Endodermal cell (in vitro differentiated cells): ENCODE results near the gene STMN1. TPM values are rescaled to one million over a fixed set of nuclear protein-coding genes. Genes with fewer than 3 reads are reported as not detected.
"Not testable (repeated sequence)": the region's sequence is repeated elsewhere in the genome, so short reads cannot be mapped to it uniquely, and the experiment has no call there.

Experiments
- DNase-seq: peaks from one replicate; pipeline ENCODE4 v3.0.0-alpha.2; 2017
- H3K27ac ChIP-seq: 2 replicates; pipeline ENCODE4 v1.5.1; 2013; ENCODE audit warnings: mild to moderate bottlenecking, low read depth, low read length, moderate library complexity
- H3K27me3 ChIP-seq: 2 replicates; pipeline ENCODE4 v1.6.1; 2013; ENCODE audit warnings: mild to moderate bottlenecking, low read length, moderate library complexity; ENCODE audit not compliant: insufficient read depth, control insufficient read depth, poor library complexity, severe bottlenecking
- H3K36me3 ChIP-seq: 2 replicates; pipeline ENCODE4 v1.7.0; 2013; ENCODE audit warnings: mild to moderate bottlenecking, low read length, moderate library complexity; ENCODE audit not compliant: control insufficient read depth, insufficient read depth
- H3K4me1 ChIP-seq: one replicate; pipeline ENCODE4 v1.7.0; 2013; ENCODE audit warnings: low read length; ENCODE audit not compliant: control insufficient read depth, insufficient read depth
- H3K4me3 ChIP-seq: 2 replicates; pipeline ENCODE4 v1.5.1; 2013; ENCODE audit warnings: mild to moderate bottlenecking, low read length, moderate library complexity
- H3K9ac ChIP-seq: 2 replicates; pipeline ENCODE4 v1.6.1; 2013; ENCODE audit warnings: mild to moderate bottlenecking, low read length, moderate library complexity; ENCODE audit not compliant: poor library complexity, severe bottlenecking; ENCODE audit errors: extremely low read depth
- H3K9me3 ChIP-seq: 2 replicates; pipeline ENCODE4 v1.6.1; 2013; ENCODE audit warnings: mild to moderate bottlenecking, low read length, moderate library complexity; ENCODE audit not compliant: control insufficient read depth
- H3K27ac Mint-ChIP-seq: 2 replicates; pipeline ENCODE4 v1.8.0; 2020; ENCODE audit warnings: mixed read lengths
- H3K27me3 Mint-ChIP-seq: 2 replicates; pipeline ENCODE4 v1.8.0; 2021; ENCODE audit warnings: mild to moderate bottlenecking, mixed read lengths; ENCODE audit not compliant: insufficient read depth
- H3K36me3 Mint-ChIP-seq: 2 replicates; pipeline ENCODE4 v1.8.0; 2020; ENCODE audit warnings: low read depth, mixed read lengths
- H3K4me1 Mint-ChIP-seq: 2 replicates; pipeline ENCODE4 v1.8.0; 2020; ENCODE audit warnings: mixed read lengths
- H3K4me3 Mint-ChIP-seq: 2 replicates; pipeline ENCODE4 v1.8.0; 2020; ENCODE audit warnings: mild to moderate bottlenecking, moderate library complexity, mixed read lengths
- H3K9me3 Mint-ChIP-seq: 2 replicates; pipeline ENCODE4 v1.8.0; 2020; ENCODE audit warnings: mild to moderate bottlenecking, mixed read lengths
- WGBS, 2 experiments: methylation state at CpG; one replicate each; pipeline versions ENCODE4 v1.1.5 to v1.1.7; 2013; ENCODE audit warnings: missing lambda C conversion rate in 2 of 2, mixed read lengths in 1 of 2; ENCODE audit not compliant: insufficient coverage in 1 of 2, insufficient read length in 1 of 2; 5-methylcytosine and 5-hydroxymethylcytosine counted together
- total RNA-seq, 2 donors: library from RNA; stranded (reverse); fragmentation: NEBNext Ultra II Directional in 1 of 2; extraction: Animal tissue kit (Norgen Biotek cat#: 25700) in 1 of 2; gene quantifications; 2 replicates in 1 of 2; 3 replicates in 1 of 2; pipeline ENCODE4 v1.2.1, GENCODE V29; 2021
- TF ChIP-seq, protein P1 (sequence below): fragments of 200-600 bp; sonication (generic); conservative IDR thresholded peaks from 2 replicates; pipeline ENCODE4 v1.5.0; 2021; ENCODE audit warnings: antibody characterized with exemption, mild to moderate bottlenecking

The STMN1 gene
- total RNA-seq, 2 donors from 2014 or later = 543 to 585 TPM

DNA sequence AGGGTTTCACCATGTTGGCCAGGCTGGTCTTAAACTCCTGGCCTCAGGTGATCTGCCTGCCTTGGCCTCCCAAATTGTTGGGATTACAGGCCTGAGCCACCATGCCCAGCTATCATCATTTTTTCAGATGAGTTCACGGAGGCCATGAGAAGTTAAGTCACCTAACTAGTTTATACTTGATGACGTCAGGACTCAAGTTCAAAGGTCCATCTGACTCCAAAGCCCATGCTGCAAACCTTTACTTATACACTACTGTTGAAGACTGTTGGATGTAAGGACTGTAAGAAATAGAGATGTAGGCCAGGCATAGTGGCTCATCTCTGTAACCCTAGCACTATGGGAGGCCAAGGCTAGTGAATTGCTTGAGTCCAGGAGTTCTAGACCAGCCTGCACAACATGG is 40.8 kb upstream of the STMN1 start:
- no peaks in the 10 kb centered on the region for H3K27me3 ChIP-seq
- no peak for DNase-seq
- H3K27ac Mint-ChIP-seq = no peak overlapping the region
- H3K9ac ChIP-seq = no peak overlapping the region
- H3K36me3 Mint-ChIP-seq = peaks cover 1% of the 10 kb centered on the region
- H3K27ac ChIP-seq = no peak overlapping the region
- no peaks in the 10 kb centered on the region for H3K36me3 ChIP-seq
- H3K4me1 Mint-ChIP-seq = peaks cover 6% of the 10 kb centered on the region
- H3K27me3 Mint-ChIP-seq = no peaks in the 10 kb centered on the region
- H3K4me3 Mint-ChIP-seq = no peak overlapping the region
- 92 to 100% methylated on average over 2 of the region's 2 CpGs for WGBS, 2 experiments
- H3K9me3 Mint-ChIP-seq = peaks cover 31% of the 10 kb centered on the region
- peaks cover 15% of the 10 kb centered on the region for H3K9me3 ChIP-seq
- H3K4me1 ChIP-seq = no peaks in the 10 kb centered on the region
- H3K4me3 ChIP-seq = no peak overlapping the region
- TF ChIP-seq, protein P1, sequence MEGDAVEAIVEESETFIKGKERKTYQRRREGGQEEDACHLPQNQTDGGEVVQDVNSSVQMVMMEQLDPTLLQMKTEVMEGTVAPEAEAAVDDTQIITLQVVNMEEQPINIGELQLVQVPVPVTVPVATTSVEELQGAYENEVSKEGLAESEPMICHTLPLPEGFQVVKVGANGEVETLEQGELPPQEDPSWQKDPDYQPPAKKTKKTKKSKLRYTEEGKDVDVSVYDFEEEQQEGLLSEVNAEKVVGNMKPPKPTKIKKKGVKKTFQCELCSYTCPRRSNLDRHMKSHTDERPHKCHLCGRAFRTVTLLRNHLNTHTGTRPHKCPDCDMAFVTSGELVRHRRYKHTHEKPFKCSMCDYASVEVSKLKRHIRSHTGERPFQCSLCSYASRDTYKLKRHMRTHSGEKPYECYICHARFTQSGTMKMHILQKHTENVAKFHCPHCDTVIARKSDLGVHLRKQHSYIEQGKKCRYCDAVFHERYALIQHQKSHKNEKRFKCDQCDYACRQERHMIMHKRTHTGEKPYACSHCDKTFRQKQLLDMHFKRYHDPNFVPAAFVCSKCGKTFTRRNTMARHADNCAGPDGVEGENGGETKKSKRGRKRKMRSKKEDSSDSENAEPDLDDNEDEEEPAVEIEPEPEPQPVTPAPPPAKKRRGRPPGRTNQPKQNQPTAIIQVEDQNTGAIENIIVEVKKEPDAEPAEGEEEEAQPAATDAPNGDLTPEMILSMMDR = no peak

DNA sequence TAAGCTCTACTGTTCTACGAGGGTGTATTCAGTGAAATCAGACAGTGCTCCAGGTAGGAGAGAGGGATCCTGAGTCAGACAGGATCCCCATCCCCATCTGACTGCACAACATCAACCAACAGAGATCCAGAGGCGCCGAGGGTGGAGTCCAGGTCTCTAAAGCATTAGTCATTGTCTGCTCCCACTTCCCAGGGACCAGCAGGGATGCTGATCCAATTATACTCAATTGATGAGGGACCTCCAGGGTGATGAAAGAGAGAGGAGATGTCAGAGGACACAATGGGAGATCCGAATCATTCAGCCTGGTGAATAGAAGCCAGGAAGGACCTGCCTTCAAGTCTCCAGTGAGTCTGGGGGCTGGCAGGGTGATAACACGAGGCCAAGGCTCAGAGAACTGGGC is 39.5 kb upstream of the STMN1 start:
- Histone ChIP-seq H3K4me1 (no peaks in the 10 kb centered on the region), H3K27ac (no peak overlapping the region), H3K36me3 (no peaks in the 10 kb centered on the region), H3K27me3 (no peaks in the 10 kb centered on the region), H3K9me3 (peaks cover 15% of the 10 kb centered on the region), H3K4me3 (no peak overlapping the region), H3K9ac (no peak overlapping the region)
- Mint-ChIP-seq H3K4me3 (no peak overlapping the region), H3K36me3 (peaks cover 1% of the 10 kb centered on the region), H3K27me3 (no peaks in the 10 kb centered on the region), H3K27ac (no peak overlapping the region), H3K4me1 (peaks cover 6% of the 10 kb centered on the region), H3K9me3 (peaks cover 31% of the 10 kb centered on the region)
- peak; percentile 65 for DNase-seq
- TF ChIP-seq, protein P1 = no peak
- 59 to 66% methylated on average over 4 to 5 of the region's 5 CpGs for WGBS, 2 experiments

DNA sequence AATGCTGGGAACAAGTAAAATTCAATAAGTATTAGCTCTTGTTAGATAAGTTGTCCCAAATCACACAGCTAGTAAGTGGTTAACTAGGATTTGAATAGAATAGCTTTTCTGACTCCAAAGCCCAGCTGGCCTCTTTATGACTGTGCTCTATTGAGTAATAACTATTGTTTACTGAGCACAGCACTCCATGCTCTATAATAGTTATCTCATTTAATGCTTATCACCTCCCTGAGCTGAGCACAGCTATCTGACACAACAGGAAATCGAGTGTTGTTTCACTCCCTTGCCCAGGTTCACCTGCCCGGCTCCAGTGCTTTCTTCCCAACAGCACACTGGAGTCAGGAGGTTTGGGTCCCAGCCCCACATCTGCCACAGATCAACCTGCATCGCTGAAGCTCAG is 38.8 kb upstream of the STMN1 start:
- Mint-ChIP-seq H3K36me3 (peaks cover 1% of the 10 kb centered on the region), H3K27ac (no peak overlapping the region), H3K9me3 (peaks cover 31% of the 10 kb centered on the region), H3K4me1 (peaks cover 11% of the 10 kb centered on the region), H3K4me3 (no peak overlapping the region), H3K27me3 (no peaks in the 10 kb centered on the region)
- H3K9me3 ChIP-seq = peaks cover 15% of the 10 kb centered on the region
- no peaks in the 10 kb centered on the region for H3K4me1 ChIP-seq
- no peaks in the 10 kb centered on the region for H3K27me3 ChIP-seq
- WGBS, 2 experiments = 80 to 85% methylated on average over 1 to 3 of the region's 3 CpGs
- H3K36me3 ChIP-seq = no peaks in the 10 kb centered on the region
- H3K27ac ChIP-seq = no peak overlapping the region
- H3K9ac ChIP-seq = no peak overlapping the region
- H3K4me3 ChIP-seq = no peak overlapping the region
- TF ChIP-seq, protein P1 = no peak
- no peak for DNase-seq

DNA sequence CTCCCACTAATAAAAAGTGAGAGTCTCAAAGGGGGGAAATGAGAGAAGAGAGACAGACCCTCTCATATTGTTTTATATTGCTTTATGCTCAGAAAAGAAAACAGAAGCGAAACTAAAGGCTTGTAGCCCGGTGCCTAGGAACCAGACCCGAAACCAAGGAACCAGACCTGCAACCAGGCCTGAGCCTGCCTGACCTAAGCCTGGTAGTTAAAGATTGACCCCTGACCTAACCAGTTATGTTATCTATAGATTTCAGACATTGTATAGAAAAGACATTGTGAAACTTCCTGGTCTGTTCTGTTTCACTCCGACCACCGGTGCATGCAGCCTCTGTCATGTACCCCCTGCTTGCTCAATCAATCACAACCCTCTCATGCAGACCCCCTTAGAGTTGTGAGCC is 37.3 kb upstream of the STMN1 start:
- not testable (repeated sequence) for H3K27me3 ChIP-seq, H3K4me3 Mint-ChIP-seq, H3K9ac ChIP-seq, H3K4me3 ChIP-seq, H3K27ac ChIP-seq, H3K27me3 Mint-ChIP-seq, H3K36me3 ChIP-seq, H3K4me1 ChIP-seq, DNase-seq, H3K27ac Mint-ChIP-seq, H3K36me3 Mint-ChIP-seq
- Mint-ChIP-seq H3K4me1 (peaks cover 16% of the 10 kb centered on the region), H3K9me3 (peaks cover 31% of the 10 kb centered on the region)
- 90 to 100% methylated on average over 1 to 5 of the region's 5 CpGs for WGBS, 2 experiments
- H3K9me3 ChIP-seq = peaks cover 15% of the 10 kb centered on the region
